BLaER1 treated with 17β-estradiol and CSF1 and Interleukin-3, amounts not matched to agents 10 nM and 100 nM (cell line): ENCODE results near the gene OST4.

Source experiments
- H3K27ac ChIP-seq, 11 experiments: shearing (Covaris generic); formaldehyde crosslinking; 2 replicates each; pipeline ENCODE4 v1.8.1; 2022
- H3K27me3 ChIP-seq, 11 experiments: shearing (Covaris generic); formaldehyde crosslinking; 2 replicates each; pipeline ENCODE4 v1.8.1; 2022
- H3K36me3 ChIP-seq, 11 experiments: shearing (Covaris generic); formaldehyde crosslinking; 2 replicates each; pipeline ENCODE4 v1.8.1; 2022
- H3K4me1 ChIP-seq, 10 experiments: shearing (Covaris generic); formaldehyde crosslinking; 2 replicates each; pipeline ENCODE4 v1.8.1; 2022
- H3K4me2 ChIP-seq, 11 experiments: shearing (Covaris generic); formaldehyde crosslinking; 2 replicates each; pipeline ENCODE4 v1.8.1; 2022
- H3K4me3 ChIP-seq, 10 experiments: shearing (Covaris generic); formaldehyde crosslinking; 2 replicates each; pipeline ENCODE4 v1.8.1; 2022
- H3K9ac ChIP-seq, 11 experiments: shearing (Covaris generic); formaldehyde crosslinking; 2 replicates each; pipeline ENCODE4 v1.8.1; 2022
- H3K9me3 ChIP-seq, 11 experiments: shearing (Covaris generic); formaldehyde crosslinking; replicated peaks in 1 of 11; 2 replicates each; pipeline ENCODE4 v1.8.1; 2022
- H4K20me1 ChIP-seq, 11 experiments: shearing (Covaris generic); formaldehyde crosslinking; 2 replicates each; pipeline ENCODE4 v1.8.1; 2022
- Cebpa-rat ChIP-seq, 11 experiments: shearing (Covaris generic); IDR thresholded peaks; 2 replicates each; pipeline ENCODE4 v1.8.1; 2022

The OST4 gene

GRCh38 chr2:27023740-27024139, 47.7 kb downstream of the OST4 start:
- Histone ChIP-seq H3K27me3 (no peaks in the 10 kb centered on the region), H3K36me3 (peaks cover 0 to 71% (median 30%) of the 10 kb centered on the region in 11 experiments; a peak in 18 of 22 replicates), H3K4me3 (no peak overlapping the region), H3K9ac (no peak overlapping the region), H3K4me2 (no peak overlapping the region), H3K4me1 (no peaks in the 10 kb centered on the region), H3K27ac (no peak overlapping the region), H3K9me3 (no peaks in the 10 kb centered on the region), H4K20me1 (peaks cover 0 to 77% (median 16%) of the 10 kb centered on the region in 11 experiments; a peak in 12 of 22 replicates)
- no peak for TF ChIP-seq Cebpa-rat (IDR thresholded peaks at IDR 0.05)

- Histone ChIP-seq H3K9ac (no peak overlapping the region), H3K4me3 (no peak overlapping the region), H3K36me3 (peaks cover 0 to 48% (median 30%) of the 10 kb centered on the region in 11 experiments; a peak in 16 of 22 replicates), H3K9me3 (no peaks in the 10 kb centered on the region), H3K4me2 (no peak overlapping the region), H3K4me1 (peaks cover 0 to 4% (median 0%) of the 10 kb centered on the region in 10 experiments; a peak in 6 of 20 replicates), H4K20me1 (peaks cover 0 to 69% (median 7%) of the 10 kb centered on the region in 11 experiments; a peak in 11 of 22 replicates), H3K27me3 (no peaks in the 10 kb centered on the region), H3K27ac (no peak overlapping the region)
- no peak for TF ChIP-seq Cebpa-rat (IDR thresholded peaks at IDR 0.05)
These were observed 50.0 kb downstream of the OST4 start for GRCh38 chr2:27021253-27022049.
